HEK293 (cell line): ENCODE data around the gene HPSE2.

Experiments
- CTCF ChIA-PET: fragments of 350-600 bp; formaldehyde crosslinking; extraction: SDS; loops from one replicate; lab custom pipeline; 2021; ENCODE audit warnings: antibody characterized with exemption; lab: Yijun Ruan, JAX
- POLR2A ChIA-PET: fragments of 300-600 bp; formaldehyde crosslinking; extraction: SDS; loops from one replicate; lab custom pipeline; 2020; ENCODE audit warnings: antibody characterized with exemption, inconsistent platforms; lab: Yijun Ruan, JAX
- H3K27ac ChIP-seq: fragments of 200-500 bp; sonication (Bioruptor generic); 2 replicates; pipeline ENCODE4 v1.5.1; 2014; ENCODE audit warnings: low read depth, low read length, control low read depth, inconsistent platforms; ENCODE audit errors: extremely low read depth
- H3K36me3 ChIP-seq, 2 experiments: fragments of 200-500 bp in 1 of 2; sonication (Bioruptor generic) in 1 of 2; 1 replicate in 1 of 2; 2 replicates in 1 of 2; pipeline ENCODE4 v1.5.1; 2014 to 2017; ENCODE audit warnings: inconsistent platforms in 2 of 2, low read length in 2 of 2; ENCODE audit not compliant: control insufficient read depth in 2 of 2, insufficient read depth in 1 of 2
- H3K4me1 ChIP-seq: fragments of 200-500 bp; sonication (Bioruptor generic); 2 replicates; pipeline ENCODE4 v1.5.1; 2014; ENCODE audit warnings: mild to moderate bottlenecking, low read length, inconsistent platforms; ENCODE audit not compliant: control insufficient read depth, insufficient read depth
- H3K4me3 ChIP-seq: 2 replicates; pipeline ENCODE4 v1.5.1; 2011; ENCODE audit warnings: low read depth, mild to moderate bottlenecking, control low read depth, low read length, moderate library complexity
- H3K9me3 ChIP-seq: fragments of 200-500 bp; sonication (Bioruptor generic); 2 replicates; pipeline ENCODE4 v1.5.1; 2014; ENCODE audit warnings: low read depth, low read length, inconsistent platforms; ENCODE audit not compliant: control insufficient read depth, insufficient read depth
- HIC1 ChIP-seq: fragments of 450-650 bp; formaldehyde crosslinking; IDR thresholded peaks from 2 replicates; pipeline ENCODE4 v1.5.1; 2016; ENCODE audit warnings: missing biosample characterization, missing genetic modification characterization
- KLF1 ChIP-seq: fragments of 450-650 bp; formaldehyde crosslinking; IDR thresholded peaks from 2 replicates; pipeline ENCODE4 v1.5.1; 2016; ENCODE audit warnings: missing biosample characterization, missing genetic modification characterization
- MYNN ChIP-seq: fragments of 450-650 bp; formaldehyde crosslinking; IDR thresholded peaks from 2 replicates; pipeline ENCODE4 v1.5.1; 2016; ENCODE audit warnings: missing biosample characterization, missing genetic modification characterization, borderline replicate concordance
- YY2 ChIP-seq: fragments of 450-650 bp; formaldehyde crosslinking; IDR thresholded peaks from 2 replicates; pipeline ENCODE4 v1.5.1; 2016; ENCODE audit warnings: missing biosample characterization, missing genetic modification characterization
- ZBTB21 ChIP-seq: fragments of 450-650 bp; formaldehyde crosslinking; IDR thresholded peaks from 2 replicates; pipeline ENCODE4 v1.5.1; 2017; ENCODE audit warnings: missing biosample characterization, missing genetic modification characterization
- ZFP41 ChIP-seq: fragments of 450-650 bp; formaldehyde crosslinking; IDR thresholded peaks from 2 replicates; pipeline ENCODE4 v1.5.1; 2016; ENCODE audit warnings: missing biosample characterization, missing genetic modification characterization, borderline replicate concordance
- ZNF114 ChIP-seq: fragments of 450-650 bp; formaldehyde crosslinking; IDR thresholded peaks from 2 replicates; pipeline ENCODE4 v1.5.0; 2017; ENCODE audit warnings: missing biosample characterization, missing genetic modification characterization
- ZNF16 ChIP-seq: fragments of 450-650 bp; formaldehyde crosslinking; IDR thresholded peaks from 2 replicates; pipeline ENCODE4 v1.5.1; 2016; ENCODE audit warnings: low read depth, missing biosample characterization, missing genetic modification characterization
- ZNF26 ChIP-seq: fragments of 450-650 bp; formaldehyde crosslinking; IDR thresholded peaks from 2 replicates; pipeline ENCODE4 v1.5.1; 2016; ENCODE audit warnings: missing biosample characterization, missing genetic modification characterization
- ZNF335 ChIP-seq: fragments of 450-650 bp; formaldehyde crosslinking; conservative IDR thresholded peaks from 2 replicates; pipeline ENCODE4 v1.5.1; 2016; ENCODE audit warnings: missing biosample characterization, missing genetic modification characterization
- ZNF423 ChIP-seq: fragments of 450-650 bp; formaldehyde crosslinking; IDR thresholded peaks from 2 replicates; pipeline ENCODE4 v1.5.1; 2016; ENCODE audit warnings: missing biosample characterization, missing genetic modification characterization
- ZNF488 ChIP-seq: fragments of 450-650 bp; formaldehyde crosslinking; IDR thresholded peaks from 2 replicates; pipeline ENCODE4 v1.5.1; 2016; ENCODE audit warnings: missing biosample characterization, missing genetic modification characterization
- ZNF518A ChIP-seq: fragments of 450-650 bp; formaldehyde crosslinking; conservative IDR thresholded peaks from 2 replicates; pipeline ENCODE4 v1.5.1; 2016; ENCODE audit warnings: low read depth, missing biosample characterization, missing genetic modification characterization
- ZNF555 ChIP-seq: fragments of 450-650 bp; formaldehyde crosslinking; conservative IDR thresholded peaks from 2 replicates; pipeline ENCODE4 v1.5.1; 2017; ENCODE audit warnings: missing biosample characterization, mild to moderate bottlenecking, missing genetic modification characterization, inconsistent platforms
- ZNF558 ChIP-seq: fragments of 450-650 bp; formaldehyde crosslinking; IDR thresholded peaks from 2 replicates; pipeline ENCODE4 v1.5.1; 2016; ENCODE audit warnings: missing biosample characterization, missing genetic modification characterization
- ZNF585B ChIP-seq: fragments of 450-650 bp; formaldehyde crosslinking; IDR thresholded peaks from 2 replicates; pipeline ENCODE4 v1.5.1; 2016; ENCODE audit warnings: missing biosample characterization, missing genetic modification characterization
- ZNF596 ChIP-seq: fragments of 450-650 bp; IDR thresholded peaks from 2 replicates; pipeline ENCODE4 v1.5.0; 2018; ENCODE audit warnings: missing biosample characterization, mild to moderate bottlenecking, missing genetic modification characterization, moderate library complexity
- ZNF654 ChIP-seq: fragments of 450-650 bp; formaldehyde crosslinking; IDR thresholded peaks from 2 replicates; pipeline ENCODE4 v1.5.1; 2016; ENCODE audit warnings: low read depth, missing biosample characterization, missing genetic modification characterization
- ZNF677 ChIP-seq: fragments of 450-650 bp; IDR thresholded peaks from 2 replicates; pipeline ENCODE4 v1.5.0; 2018; ENCODE audit warnings: missing biosample characterization, mild to moderate bottlenecking, missing genetic modification characterization, moderate library complexity
- ZNF707 ChIP-seq: fragments of 450-650 bp; formaldehyde crosslinking; IDR thresholded peaks from 2 replicates; pipeline ENCODE4 v1.5.1; 2016; ENCODE audit warnings: missing biosample characterization, missing genetic modification characterization
- ZNF830 ChIP-seq: fragments of 450-650 bp; IDR thresholded peaks from 2 replicates; pipeline ENCODE4 v1.5.0; 2018; ENCODE audit warnings: missing biosample characterization, missing genetic modification characterization, low read depth, mild to moderate bottlenecking, moderate library complexity
- ZNF837 ChIP-seq: fragments of 450-650 bp; formaldehyde crosslinking; IDR thresholded peaks from 2 replicates; pipeline ENCODE4 v1.5.1; 2016; ENCODE audit warnings: missing biosample characterization, missing genetic modification characterization

The HPSE2 gene

GRCh38 chr10:98831391-98831790 is 404.3 kb downstream of the HPSE2 start (continued):
- no peak for TF ChIP-seq HIC1
- TF ChIP-seq ZNF423 (tag by site-specific recombination), result no peak
- no peak for TF ChIP-seq ZBTB21
- no peak for TF ChIP-seq ZNF16 (tag by site-specific recombination)
- no peak for TF ChIP-seq ZNF518A (tag by site-specific recombination)
- no peak for TF ChIP-seq ZNF555 (tag by site-specific recombination)
- TF ChIP-seq KLF1 (tag by site-specific recombination), result no peak
- TF ChIP-seq ZNF335 (tag by site-specific recombination), result no peak
- no peak for TF ChIP-seq ZNF596 (tag by site-specific recombination)
- no peak for TF ChIP-seq ZNF558 (tag by site-specific recombination)
- TF ChIP-seq, all 188 proteins: peak for 0

GRCh38 chr10:98825741-98826140 is 409.9 kb downstream of the HPSE2 start:
- Histone ChIP-seq H3K4me1 (no peaks in the 10 kb centered on the region), H3K4me3 (no peak overlapping the region), H3K36me3 (no peaks in the 10 kb centered on the region), H3K9me3 (no peaks in the 10 kb centered on the region), H3K27ac (no peak overlapping the region)
- POLR2A ChIA-PET, result no interaction called here
- CTCF ChIA-PET, result no interaction called here
- no peak for TF ChIP-seq MYNN

- CTCF ChIA-PET, result no interaction called here
- TF ChIP-seq ZNF488 (no peak), ZNF707 (tag by site-specific recombination) (no peak), ZNF26 (tag by site-specific recombination) (no peak), ZNF585B (tag by site-specific recombination) (no peak), ZNF654 (no peak), YY2 (tag by site-specific recombination) (no peak), ZFP41 (tag by site-specific recombination) (no peak), ZNF830 (tag by site-specific recombination) (no peak), ZNF837 (no peak), ZNF677 (no peak), ZNF114 (tag by site-specific recombination) (no peak)
Observed at GRCh38 chr10:98817396-98817795, 418.3 kb downstream of the HPSE2 start.

More at GRCh38 chr10:98817396-98817795, 418.3 kb downstream of the HPSE2 start:
- H3K4me1 ChIP-seq, result no peaks in the 10 kb centered on the region
- H3K27ac ChIP-seq, result no peak overlapping the region
- H3K9me3 ChIP-seq, result no peaks in the 10 kb centered on the region
- POLR2A ChIA-PET, result no interaction called here
- H3K4me3 ChIP-seq, result no peak overlapping the region
- no peaks in the 10 kb centered on the region for H3K36me3 ChIP-seq
